Gastrocnemius medialis (tissue), 4 donors: ENCODE data around the gene TERT. TPM values are rescaled to one million over a fixed set of nuclear protein-coding genes. Genes with fewer than 3 reads are reported as not detected.

Experiments used
- ATAC-seq, 2 donors: fragments of 150-250 bp; one replicate each; pipeline ENCODE4 v1.9.1; 2016
- DNase-seq, 2 donors: peaks; one replicate each; pipeline ENCODE4 v3.0.0-alpha.2; 2019
- H3K27ac ChIP-seq, 4 donors: fragments of 200-600 bp; sonication (generic); 1 replicate in 1 of 4; 2 replicates in 3 of 4; pipeline ENCODE4 v1.5.1; 2016 to 2018; ENCODE audit warnings: mild to moderate bottlenecking in 2 of 4, moderate library complexity in 1 of 4
- H3K27me3 ChIP-seq, 3 donors: fragments of 200-600 bp; sonication (generic) in 2 of 3; 1 replicate in 1 of 3; 2 replicates in 2 of 3; pipeline versions ENCODE4 v1.5.1 to v1.6.0; 2016 to 2019; ENCODE audit warnings: mild to moderate bottlenecking in 1 of 3, moderate library complexity in 1 of 3
- H3K36me3 ChIP-seq, 2 donors: fragments of 200-600 bp; sonication (generic) in 1 of 2; one replicate each; pipeline ENCODE4 v1.5.1; 2017 to 2018
- H3K4me1 ChIP-seq, 2 donors: fragments of 200-600 bp; sonication (generic) in 1 of 2; one replicate each; pipeline ENCODE4 v1.5.1; 2016 to 2017; ENCODE audit warnings: mild to moderate bottlenecking in 2 of 2
- H3K4me3 ChIP-seq, 4 donors: fragments of 200-600 bp; sonication (generic) in 3 of 4; 1 replicate in 1 of 4; 2 replicates in 3 of 4; pipeline ENCODE4 v1.5.1; 2016 to 2019; ENCODE audit warnings: mild to moderate bottlenecking in 2 of 4
- H3K9me3 ChIP-seq, 3 donors: fragments of 200-600 bp; sonication (generic) in 2 of 3; 1 replicate in 1 of 3; 2 replicates in 2 of 3; pipeline ENCODE4 v1.5.1; 2016 to 2019
- CTCF ChIP-seq, 5 experiments: fragments of 450-650 bp in 3 of 5; fragments of 200-600 bp in 2 of 5; sonication (generic) in 2 of 5; IDR thresholded peaks in 4 of 5; conservative IDR thresholded peaks in 1 of 5; 1 replicate in 4 of 5; 2 replicates in 1 of 5; pipeline ENCODE4 v1.5.1; 2016 to 2019; ENCODE audit warnings: antibody characterized with exemption in 5 of 5, mild to moderate bottlenecking in 3 of 5, moderate library complexity in 3 of 5
- POLR2A ChIP-seq, 2 donors: fragments of 450-650 bp; IDR thresholded peaks; one replicate each; pipeline ENCODE4 v1.6.1; 2017; ENCODE audit warnings: antibody characterized with exemption in 2 of 2, mild to moderate bottlenecking in 2 of 2, moderate library complexity in 2 of 2
- in situ Hi-C, 4 donors: fragments of 200-750 bp; cut with MboI; loops; one replicate each; pipeline versions ENCODE4 v1.15.0 to v1.8.0; 2017; ENCODE audit warnings: low sequenced_read_pairs in 4 of 4
- intact Hi-C: fragments of 100-400 bp; cut with DNase I; formaldehyde crosslinking; loops from one replicate; pipeline ENCODE4 v1.15.1; 2023; ENCODE audit warnings: low total_unique reads
- total RNA-seq, 4 donors: library from RNA; depleted of rRNA; stranded (reverse); fragments of >200 nt; gene quantifications; one replicate each; pipeline versions ENCODE4 v1.1.0 to v1.2.3, GENCODE V29; 2016

Gene TERT
- total RNA-seq, 4 donors from 2014 or later = not detected

GRCh38 chr5:1316588-1317340 lies 21.9 kb upstream of the TERT start:
- ATAC-seq (no peak), DNase-seq (no peak)
- Histone ChIP-seq H3K4me1 (peaks cover 6 to 8% of the 10 kb centered on the region in 2 donors), H3K4me3 (no peak overlapping the region), H3K27ac (no peak overlapping the region), H3K27me3 (peaks cover 0 to under 1% (median 0%) of the 10 kb centered on the region in 3 donors), H3K36me3 (peaks cover 0 to 49% of the 10 kb centered on the region in 2 donors), H3K9me3 (no peaks in the 10 kb centered on the region)
- in situ Hi-C loops (no loop called here), intact Hi-C loops (no loop called here)
- no peak for TF ChIP-seq POLR2A (IDR thresholded peaks at IDR 0.05)
- TF ChIP-seq CTCF (IDR thresholded peaks at IDR 0.05 in 4 of 5, conservative IDR thresholded peaks at IDR 0.05 in 1 of 5) = no peak

- TF ChIP-seq POLR2A (IDR thresholded peaks at IDR 0.05) (no peak), CTCF (IDR thresholded peaks at IDR 0.05 in 4 of 5, conservative IDR thresholded peaks at IDR 0.05 in 1 of 5) (no peak)
- intact Hi-C loops = no loop called here
- in situ Hi-C loops = no loop called here
- Histone ChIP-seq H3K4me3 (no peak overlapping the region), H3K36me3 (peaks cover 0 to 41% of the 10 kb centered on the region in 2 donors), H3K4me1 (peaks cover 6 to 8% of the 10 kb centered on the region in 2 donors), H3K9me3 (no peaks in the 10 kb centered on the region), H3K27ac (no peak overlapping the region), H3K27me3 (peaks cover under 1 to 5% (median 1%) of the 10 kb centered on the region in 3 donors)
- DNase-seq = peak in 1 of 2 donors; percentile 18
- peak in 1 of 2 donors; percentile 53 for ATAC-seq
Observed at GRCh38 chr5:1315709-1316587, 21.1 kb upstream of the TERT start.

- H3K27me3 ChIP-seq = peaks cover 2 to 6% (median 3%) of the 10 kb centered on the region in 3 donors
- H3K4me3 ChIP-seq = no peak overlapping the region
- H3K4me1 ChIP-seq = peaks cover 6 to 8% of the 10 kb centered on the region in 2 donors
- ATAC-seq (no peak), DNase-seq (no peak)
- in situ Hi-C loops (no loop called here), intact Hi-C loops (no loop called here)
- H3K9me3 ChIP-seq = no peaks in the 10 kb centered on the region
- no peak overlapping the region for H3K27ac ChIP-seq
- TF ChIP-seq CTCF (IDR thresholded peaks at IDR 0.05 in 4 of 5, conservative IDR thresholded peaks at IDR 0.05 in 1 of 5) = no peak
- TF ChIP-seq POLR2A (IDR thresholded peaks at IDR 0.05) = no peak
- H3K36me3 ChIP-seq = peaks cover 0 to 33% of the 10 kb centered on the region in 2 donors
Observed at GRCh38 chr5:1315018-1315708, 20.3 kb upstream of the TERT start.

- no peak for TF ChIP-seq CTCF (IDR thresholded peaks at IDR 0.05 in 4 of 5, conservative IDR thresholded peaks at IDR 0.05 in 1 of 5)
- TF ChIP-seq POLR2A (IDR thresholded peaks at IDR 0.05) = no peak
- Histone ChIP-seq H3K9me3 (no peaks in the 10 kb centered on the region), H3K27ac (no peak overlapping the region), H3K27me3 (peaks cover 2 to 8% (median 3%) of the 10 kb centered on the region in 3 donors), H3K4me1 (peaks cover 6 to 8% of the 10 kb centered on the region in 2 donors), H3K4me3 (no peak overlapping the region), H3K36me3 (peaks cover 0 to 27% of the 10 kb centered on the region in 2 donors)
- in situ Hi-C loops = no loop called here
- DNase-seq (no peak), ATAC-seq (no peak)
- intact Hi-C loops = no loop called here
Observed at GRCh38 chr5:1314564-1314982, 19.7 kb upstream of the TERT start.
